Fibroblast of skin of right biceps (primary cell): Measurements from ENCODE around the gene XKR3.
"Not testable (repeated sequence)": the region's sequence is repeated elsewhere in the genome, so short reads cannot be mapped to it uniquely, and the experiment has no call there.

Experiments
- DNase-seq: peaks from one replicate; pipeline ENCODE4 v3.0.0-alpha.2; 2013

Gene XKR3

DNA sequence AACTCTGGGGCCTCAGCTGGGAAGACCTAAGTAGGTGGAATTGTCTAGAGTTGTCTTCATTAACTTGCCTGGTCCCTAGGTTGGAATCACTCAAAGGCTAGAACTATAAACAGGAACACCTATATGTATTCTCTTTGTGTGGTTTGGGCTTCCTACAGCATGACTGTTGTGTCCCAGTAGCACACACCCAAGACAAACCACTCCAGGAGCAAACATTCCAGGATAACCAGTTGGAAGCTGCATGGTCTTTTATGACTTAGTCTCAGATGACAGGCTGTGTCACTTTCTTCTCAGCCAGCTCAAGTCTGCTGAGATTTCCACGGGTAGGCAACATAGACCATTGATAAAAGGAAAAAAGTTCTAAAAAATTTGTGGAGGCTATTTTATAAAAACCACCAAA, 90.9 kb downstream of the XKR3 start:
- not testable (repeated sequence) for DNase-seq
